Measurements from ENCODE around the gene ARHGAP6. TPM values are rescaled to one million over a fixed set of nuclear protein-coding genes. Genes with fewer than 3 reads are reported as not detected.

Gene ARHGAP6
- total and polyA plus RNA-seq, 2 of the 13 experiments (the other 11 are each of a cell fraction or from before 2014, with no cell fraction given) = 0.11 TPM; not detected in 1

GRCh38 chrX:11193035-11193469, 472.7 kb downstream of the ARHGAP6 start:
- Histone ChIP-seq H3K4me3 (replicated peaks in 1 of 3; ENCODE audit: insufficient read depth in 1 of 3, low read depth in 2 of 3, low read length in 3 of 3) (no peak overlapping the region), H3K4me2 (ENCODE audit: low read depth, low read length) (no peak overlapping the region), H3K9ac (ENCODE audit: insufficient read depth, low read depth, low read length) (no peak overlapping the region), H3K27me3 (ENCODE audit: control insufficient read depth in 1 of 2, insufficient read depth in 2 of 2, low read length in 2 of 2) (no peaks in the 10 kb centered on the region), H2AFZ (ENCODE audit: low read length) (no peak overlapping the region), H3K9me3 (ENCODE audit: low read length) (no peaks in the 10 kb centered on the region), H3K27ac (ENCODE audit: extremely low read length, insufficient read depth, low read length) (no peak overlapping the region), H3K36me3 (replicated peaks in 1 of 2; ENCODE audit: control insufficient read depth in 1 of 2, insufficient read depth in 2 of 2, low read length in 2 of 2) (no peaks in the 10 kb centered on the region), H3K4me1 (ENCODE audit: insufficient read depth, low read length) (no peaks in the 10 kb centered on the region), H4K20me1 (ENCODE audit: insufficient read depth, low read length) (no peaks in the 10 kb centered on the region), H3K79me2 (ENCODE audit: insufficient read depth, low read length) (no peaks in the 10 kb centered on the region)
- intact Hi-C loops (cut with micrococcal nuclease; ENCODE audit: unreplicated experiment) = no loop called here
- FAIRE-seq = no peak
- BruUV-seq (replicated peaks) = no TSS peak
- in situ Hi-C loops (cut with HindIII; ENCODE audit: extremely low pct_ligation_motif_present, low pct_unique_long_range_greater_than_20kb) = no loop called here
- CTCF ChIA-PET (ENCODE audit: low intra/inter-chr PET ratio, low total read pairs) = no interaction called here
- DNase-seq (ENCODE audit: low spot score) = no peak
- TF ChIP-seq ZNF782 (CRISPR knock-in tag; IDR thresholded peaks at IDR 0.05; ENCODE audit: borderline replicate concordance) (no peak), NR1H2 (CRISPR knock-in tag; IDR thresholded peaks at IDR 0.05; ENCODE audit: borderline replicate concordance, low read depth) (no peak), ZFP91 (CRISPR knock-in tag; IDR thresholded peaks at IDR 0.05; ENCODE audit: borderline replicate concordance) (no peak), PCBP2 (optimal IDR thresholded peaks at IDR 0.05; ENCODE audit: low read depth, low read length, poor library complexity, severe bottlenecking) (no peak)
- POLR2A ChIA-PET = no interaction called here
- ATAC-seq = no peak
- 16% methylated on average over 5 of the region's 5 CpGs for WGBS (ENCODE audit: low lambda C conversion rate)

- Histone ChIP-seq H3K9ac (ENCODE audit: insufficient read depth, low read depth, low read length) (no peak overlapping the region), H4K20me1 (ENCODE audit: insufficient read depth, low read length) (no peaks in the 10 kb centered on the region), H3K4me1 (ENCODE audit: insufficient read depth, low read length) (no peaks in the 10 kb centered on the region), H3K36me3 (replicated peaks in 1 of 2; ENCODE audit: control insufficient read depth in 1 of 2, insufficient read depth in 2 of 2, low read length in 2 of 2) (no peaks in the 10 kb centered on the region), H3K27me3 (ENCODE audit: control insufficient read depth in 1 of 2, insufficient read depth in 2 of 2, low read length in 2 of 2) (no peaks in the 10 kb centered on the region), H2AFZ (ENCODE audit: low read length) (no peak overlapping the region), H3K79me2 (ENCODE audit: insufficient read depth, low read length) (no peaks in the 10 kb centered on the region), H3K4me3 (replicated peaks in 1 of 3; ENCODE audit: insufficient read depth in 1 of 3, low read depth in 2 of 3, low read length in 3 of 3) (no peak overlapping the region), H3K4me2 (ENCODE audit: low read depth, low read length) (no peak overlapping the region), H3K9me3 (ENCODE audit: low read length) (no peaks in the 10 kb centered on the region), H3K27ac (ENCODE audit: extremely low read length, insufficient read depth, low read length) (no peak overlapping the region)
- 13% methylated on average over 6 of the region's 8 CpGs for WGBS (ENCODE audit: low lambda C conversion rate)
- BruUV-seq (replicated peaks) = no TSS peak
- no peak for ATAC-seq
- POLR2A ChIA-PET = no interaction called here
- FAIRE-seq = no peak
- in situ Hi-C loops (cut with HindIII; ENCODE audit: extremely low pct_ligation_motif_present, low pct_unique_long_range_greater_than_20kb) = no loop called here
- CTCF ChIA-PET (ENCODE audit: low intra/inter-chr PET ratio, low total read pairs) = no interaction called here
- TF ChIP-seq ETS1 (CRISPR knock-in tag; IDR thresholded peaks at IDR 0.05) = no peak
- TF ChIP-seq IRF2 (CRISPR knock-in tag; IDR thresholded peaks at IDR 0.05) = no peak
- no peak for TF ChIP-seq SSRP1 (CRISPR knock-in tag; IDR thresholded peaks at IDR 0.05)
- no peak for TF ChIP-seq DBP (CRISPR knock-in tag; IDR thresholded peaks at IDR 0.05; ENCODE audit: not compliant biosample characterization)
- intact Hi-C loops (cut with micrococcal nuclease; ENCODE audit: unreplicated experiment) = no loop called here
- no peak for DNase-seq (ENCODE audit: low spot score)
Measured at GRCh38 chrX:11190745-11191510, 474.8 kb downstream of the ARHGAP6 start.

Measured in HepG2 (cell line).